ENCODE results near the gene TSC22D2.

GRCh38 chr3:150439657-150440056, 31.6 kb downstream of the TSC22D2 start:
- TF ChIP-seq CTCF (IDR thresholded peaks at IDR 0.05) (no peak), POLR2AphosphoS5 (IDR thresholded peaks at IDR 0.05) (no peak)

Data from breast epithelium (tissue), 3 donors.